Mucosa of descending colon (tissue), 3 donors: ENCODE data around the gene TYROBP. TPM values are rescaled to one million over a fixed set of nuclear protein-coding genes. Genes with fewer than 3 reads are reported as not detected.

Experiments
- ATAC-seq: fragments of 200-7000 bp; cut with Tn5 transposase; one replicate; pipeline ENCODE4 v1.9.1; 2020; ENCODE audit warnings: mild to moderate bottlenecking, moderate library complexity
- DNase-seq, 3 donors: peaks; one replicate each; pipeline ENCODE4 v3.0.0-alpha.2; 2020
- H3K36me3 ChIP-seq: fragments of 200-600 bp; one replicate; pipeline ENCODE4 v1.8.0; 2021; ENCODE audit warnings: low read depth, mild to moderate bottlenecking
- H3K4me1 ChIP-seq: fragments of 200-600 bp; one replicate; pipeline ENCODE4 v1.8.0; 2021; ENCODE audit warnings: low read depth, mild to moderate bottlenecking
- H3K4me3 ChIP-seq: fragments of 200-600 bp; one replicate; pipeline ENCODE4 v1.8.0; 2021; ENCODE audit warnings: mild to moderate bottlenecking
- H3K9me3 ChIP-seq: fragments of 200-600 bp; one replicate; pipeline ENCODE4 v1.8.0; 2021; ENCODE audit warnings: mild to moderate bottlenecking
- intact Hi-C, 2 donors: fragments of 100-400 bp; cut with DNase I in 1 of 2; cut with micrococcal nuclease in 1 of 2; formaldehyde crosslinking; loops; one replicate each; pipeline versions ENCODE4 v1.11.0 to v1.11.1; 2022; cut with DNase I, micrococcal nuclease
- total RNA-seq, 3 donors: library from RNA; stranded (reverse); fragmentation: NEBNext Ultra II Directional in 2 of 3; extraction: Animal tissue kit (Norgen Biotek cat#: 25700) in 2 of 3; gene quantifications; one replicate each; pipeline versions ENCODE4 v1.2.1 to v1.2.4, GENCODE V29; 2021 to 2023
- TF ChIP-seq, protein P1 (sequence below): fragments of 200-600 bp; IDR thresholded peaks from one replicate; pipeline ENCODE4 v1.8.0; 2022; ENCODE audit warnings: antibody characterized with exemption, mild to moderate bottlenecking
- donor health status: DM: no; HTN: no; CAD: no; lungs with moderate emphysema.
- donor health status: DM: no; HTN: no; CAD: no.
- donor health status: DM: no; HTN: yes; CAD: no.

The TYROBP gene
- total RNA-seq, 3 donors from 2014 or later, result 15.7 to 50.2 (median 45.0) TPM

DNA sequence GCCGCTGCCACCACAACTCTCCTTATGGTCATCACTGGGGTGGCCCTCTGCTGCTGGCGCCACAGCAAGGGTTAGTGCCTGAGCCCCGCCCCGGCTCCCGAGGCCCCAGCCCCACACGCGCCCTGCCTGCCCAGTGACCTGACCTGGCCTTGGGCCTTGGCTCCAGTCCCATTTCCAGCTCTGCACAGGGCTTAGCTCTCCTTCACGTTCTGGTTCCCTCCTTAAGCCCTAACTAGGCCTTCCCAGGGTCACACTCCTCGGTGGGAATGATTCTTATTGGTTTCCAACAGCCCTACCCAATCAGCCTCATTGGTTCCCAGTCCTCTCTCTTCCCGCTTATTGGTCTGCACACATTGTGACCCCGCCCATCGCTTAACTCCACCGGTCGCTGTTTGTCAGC is 45.6 kb downstream of the TYROBP start:
- no peaks in the 10 kb centered on the region for H3K36me3 ChIP-seq
- TF ChIP-seq, protein P1, sequence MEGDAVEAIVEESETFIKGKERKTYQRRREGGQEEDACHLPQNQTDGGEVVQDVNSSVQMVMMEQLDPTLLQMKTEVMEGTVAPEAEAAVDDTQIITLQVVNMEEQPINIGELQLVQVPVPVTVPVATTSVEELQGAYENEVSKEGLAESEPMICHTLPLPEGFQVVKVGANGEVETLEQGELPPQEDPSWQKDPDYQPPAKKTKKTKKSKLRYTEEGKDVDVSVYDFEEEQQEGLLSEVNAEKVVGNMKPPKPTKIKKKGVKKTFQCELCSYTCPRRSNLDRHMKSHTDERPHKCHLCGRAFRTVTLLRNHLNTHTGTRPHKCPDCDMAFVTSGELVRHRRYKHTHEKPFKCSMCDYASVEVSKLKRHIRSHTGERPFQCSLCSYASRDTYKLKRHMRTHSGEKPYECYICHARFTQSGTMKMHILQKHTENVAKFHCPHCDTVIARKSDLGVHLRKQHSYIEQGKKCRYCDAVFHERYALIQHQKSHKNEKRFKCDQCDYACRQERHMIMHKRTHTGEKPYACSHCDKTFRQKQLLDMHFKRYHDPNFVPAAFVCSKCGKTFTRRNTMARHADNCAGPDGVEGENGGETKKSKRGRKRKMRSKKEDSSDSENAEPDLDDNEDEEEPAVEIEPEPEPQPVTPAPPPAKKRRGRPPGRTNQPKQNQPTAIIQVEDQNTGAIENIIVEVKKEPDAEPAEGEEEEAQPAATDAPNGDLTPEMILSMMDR, result no peak
- DNase-seq, result no peak
- no peaks in the 10 kb centered on the region for H3K9me3 ChIP-seq
- H3K4me3 ChIP-seq, result no peak overlapping the region
- no peak for ATAC-seq
- no peaks in the 10 kb centered on the region for H3K4me1 ChIP-seq
- intact Hi-C loops, result no loop called here

DNA sequence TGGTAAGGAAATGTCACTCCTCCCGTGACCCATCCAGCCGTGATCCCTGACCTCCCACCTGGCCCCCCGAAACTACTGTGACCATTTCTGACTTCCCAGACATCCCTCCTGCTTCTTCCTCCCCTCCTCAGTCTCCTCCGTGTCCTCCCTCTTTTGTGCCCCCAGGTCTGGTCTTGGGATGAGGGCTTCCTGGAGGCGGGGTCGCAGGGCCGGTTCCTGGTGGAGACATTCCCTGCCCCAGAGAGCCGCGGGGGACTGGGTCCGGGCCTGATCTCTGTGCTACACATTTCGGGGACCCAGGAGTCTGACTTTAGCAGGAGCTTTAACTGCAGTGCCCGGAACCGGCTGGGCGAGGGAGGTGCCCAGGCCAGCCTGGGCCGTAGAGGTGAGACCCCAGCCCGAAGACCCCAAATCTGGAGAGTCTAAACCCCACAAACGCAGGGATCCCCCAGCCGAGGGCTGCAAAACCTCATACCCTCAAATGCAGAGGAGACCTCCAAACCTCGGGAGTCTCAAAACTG is 46.4 kb downstream of the TYROBP start:
- Histone ChIP-seq H3K9me3 (no peaks in the 10 kb centered on the region), H3K4me1 (no peaks in the 10 kb centered on the region), H3K4me3 (no peak overlapping the region), H3K36me3 (no peaks in the 10 kb centered on the region)
- no peak for DNase-seq
- no peak for ATAC-seq
- intact Hi-C loops, result no loop called here
- TF ChIP-seq, protein P1, result no peak

DNA sequence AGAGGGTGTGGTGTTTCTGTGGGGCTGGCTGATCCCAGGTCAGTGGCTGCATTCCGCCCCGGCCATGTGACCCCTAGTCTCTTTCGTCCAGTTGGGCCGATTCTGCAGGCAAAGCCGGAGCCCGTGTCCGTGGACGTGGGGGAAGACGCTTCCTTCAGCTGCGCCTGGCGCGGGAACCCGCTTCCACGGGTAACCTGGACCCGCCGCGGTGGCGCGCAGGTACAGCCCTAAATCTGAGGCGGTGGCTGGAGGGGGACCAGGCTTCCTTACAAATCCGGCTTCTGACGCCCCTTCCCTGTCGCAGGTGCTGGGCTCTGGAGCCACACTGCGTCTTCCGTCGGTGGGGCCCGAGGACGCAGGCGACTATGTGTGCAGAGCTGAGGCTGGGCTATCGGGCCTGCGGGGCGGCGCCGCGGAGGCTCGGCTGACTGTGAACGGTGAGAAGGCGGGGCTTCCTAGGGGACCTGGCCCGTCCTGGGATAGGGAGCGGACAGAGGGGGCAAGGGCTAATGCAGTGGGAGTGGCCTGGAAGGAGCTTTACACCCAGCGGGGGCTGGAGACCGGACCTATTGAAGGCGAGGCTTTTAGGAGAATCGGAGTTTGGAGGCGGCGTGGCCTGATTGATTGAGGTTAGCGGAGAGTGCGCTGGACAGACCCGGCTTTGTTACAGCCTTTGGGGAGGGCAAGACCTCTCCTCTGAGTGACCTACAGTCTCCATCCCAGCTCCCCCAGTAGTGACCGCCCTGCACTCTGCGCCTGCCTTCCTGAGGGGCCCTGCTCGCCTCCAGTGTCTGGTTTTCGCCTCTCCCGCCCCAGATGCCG is 47.1 kb downstream of the TYROBP start:
- ATAC-seq (peak; percentile 57), DNase-seq (no peak)
- intact Hi-C loops, result no loop called here
- no peaks in the 10 kb centered on the region for H3K36me3 ChIP-seq
- no peak overlapping the region for H3K4me3 ChIP-seq
- TF ChIP-seq, protein P1, result no peak
- H3K4me1 ChIP-seq, result no peaks in the 10 kb centered on the region
- H3K9me3 ChIP-seq, result no peaks in the 10 kb centered on the region

DNA sequence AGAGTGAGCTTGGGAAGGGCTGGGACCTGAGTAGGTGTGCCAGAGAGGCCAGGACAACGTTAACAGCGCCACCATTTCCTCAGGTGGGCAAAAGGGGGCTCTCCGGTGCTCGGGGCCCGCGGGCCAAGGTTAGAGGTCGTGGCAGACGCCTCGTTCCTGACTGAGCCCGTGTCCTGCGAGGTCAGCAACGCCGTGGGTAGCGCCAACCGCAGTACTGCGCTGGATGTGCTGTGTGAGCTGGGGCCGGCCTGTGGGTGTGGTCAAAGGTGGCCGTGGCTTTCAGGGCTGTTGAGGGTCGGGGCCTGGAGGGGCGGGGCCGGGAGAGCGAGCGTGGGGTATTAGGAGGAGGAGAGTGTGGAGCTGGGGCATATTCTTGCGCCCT is 47.7 kb downstream of the TYROBP start:
- H3K4me1 ChIP-seq, result no peaks in the 10 kb centered on the region
- no peaks in the 10 kb centered on the region for H3K36me3 ChIP-seq
- DNase-seq (no peak), ATAC-seq (no peak)
- H3K4me3 ChIP-seq, result no peak overlapping the region
- intact Hi-C loops, result no loop called here
- TF ChIP-seq, protein P1, result no peak
- no peaks in the 10 kb centered on the region for H3K9me3 ChIP-seq

DNA sequence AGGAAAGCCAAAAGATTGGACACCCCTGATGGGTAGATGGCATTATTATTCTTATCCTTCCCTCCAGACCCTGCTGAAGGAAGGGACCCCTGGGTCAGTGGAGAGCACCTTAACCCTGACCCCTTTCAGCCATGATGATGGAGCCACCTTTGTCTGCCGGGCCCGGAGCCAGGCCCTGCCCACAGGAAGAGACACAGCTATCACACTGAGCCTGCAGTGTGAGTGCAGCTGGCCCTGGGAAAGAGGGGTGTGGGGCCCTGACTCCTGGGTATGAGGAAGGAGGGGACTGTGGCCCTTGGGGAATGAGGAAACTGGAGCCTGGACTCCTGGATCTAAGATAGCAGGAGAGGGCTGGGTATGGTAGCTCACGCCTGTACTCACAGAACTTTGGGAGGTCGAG is 48.7 kb downstream of the TYROBP start:
- intact Hi-C loops, result no loop called here

More for the DNA sequence above, 48.7 kb downstream of the TYROBP start:
- DNase-seq (no peak), ATAC-seq (peak; percentile 20)
- TF ChIP-seq, protein P1, result no peak
- Histone ChIP-seq H3K4me3 (no peak overlapping the region), H3K36me3 (no peaks in the 10 kb centered on the region), H3K9me3 (no peaks in the 10 kb centered on the region), H3K4me1 (no peaks in the 10 kb centered on the region)
